ENCODE results near the gene PLA2G4A.

GRCh38 chr1:186873687-186874086, 44.9 kb downstream of the PLA2G4A start:
- TF ChIP-seq CTCF (optimal IDR thresholded peaks at IDR 0.05 in 1 of 3, IDR thresholded peaks at IDR 0.05 in 1 of 3, conservative IDR thresholded peaks at IDR 0.05 in 1 of 3; ENCODE audit: extremely low read depth in 1 of 3, insufficient read depth in 2 of 3, low read length in 3 of 3), result no peak
- no peak for TF ChIP-seq EZH2 (IDR thresholded peaks at IDR 0.05; ENCODE audit: low read length)

Data from keratinocyte (primary cell).